Activated effector memory CD4-positive, alpha-beta T cell treated with anti-CD3 and anti-CD28 coated beads, Interleukin-2, amount 50 U/mL, for 16 hours (primary cell): Measurements from ENCODE around the gene PTPRN2.

ENCODE experiments used
- DNase-seq: peaks from one replicate; pipeline ENCODE4 v3.0.0-alpha.2; 2020

The PTPRN2 gene

DNA sequence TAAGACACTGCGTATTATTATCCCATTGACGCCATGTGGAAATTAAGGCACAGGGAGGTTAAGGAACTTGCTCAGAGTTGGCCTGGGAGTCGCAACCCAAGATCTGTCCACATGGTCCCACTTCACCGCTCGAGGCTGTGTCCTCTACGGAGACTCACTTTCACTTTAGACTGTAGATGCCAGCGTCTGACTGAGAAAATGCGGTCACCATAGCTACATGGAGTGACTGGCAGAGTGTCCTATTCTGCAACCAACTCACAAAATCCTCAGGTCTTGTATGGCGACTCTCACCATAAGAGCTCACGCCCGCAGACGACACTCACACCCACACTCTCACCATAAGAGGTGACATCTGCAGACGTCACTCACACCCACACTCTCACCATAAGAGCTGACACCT, 257.9 kb downstream of the PTPRN2 start:
- no peak for DNase-seq

- DNase-seq = no peak
These were observed 258.5 kb downstream of the PTPRN2 start for GRCh38 chr7:158329014-158329610.

- DNase-seq = no peak
These were observed 259.1 kb downstream of the PTPRN2 start for GRCh38 chr7:158328376-158329013.

- no peak for DNase-seq
These were observed 259.9 kb downstream of the PTPRN2 start for GRCh38 chr7:158327571-158328180.

GRCh38 chr7:158327012-158327411, 260.6 kb downstream of the PTPRN2 start:
- DNase-seq = no peak

GRCh38 chr7:158325530-158326381, 261.9 kb downstream of the PTPRN2 start:
- DNase-seq = no peak

- no peak for DNase-seq
These were observed 262.9 kb downstream of the PTPRN2 start for GRCh38 chr7:158324397-158325360.

GRCh38 chr7:158323741-158324396, 263.8 kb downstream of the PTPRN2 start:
- DNase-seq = no peak

GRCh38 chr7:158322616-158323530, 264.8 kb downstream of the PTPRN2 start:
- no peak for DNase-seq

GRCh38 chr7:158321936-158322615, 265.5 kb downstream of the PTPRN2 start:
- DNase-seq = no peak

DNA sequence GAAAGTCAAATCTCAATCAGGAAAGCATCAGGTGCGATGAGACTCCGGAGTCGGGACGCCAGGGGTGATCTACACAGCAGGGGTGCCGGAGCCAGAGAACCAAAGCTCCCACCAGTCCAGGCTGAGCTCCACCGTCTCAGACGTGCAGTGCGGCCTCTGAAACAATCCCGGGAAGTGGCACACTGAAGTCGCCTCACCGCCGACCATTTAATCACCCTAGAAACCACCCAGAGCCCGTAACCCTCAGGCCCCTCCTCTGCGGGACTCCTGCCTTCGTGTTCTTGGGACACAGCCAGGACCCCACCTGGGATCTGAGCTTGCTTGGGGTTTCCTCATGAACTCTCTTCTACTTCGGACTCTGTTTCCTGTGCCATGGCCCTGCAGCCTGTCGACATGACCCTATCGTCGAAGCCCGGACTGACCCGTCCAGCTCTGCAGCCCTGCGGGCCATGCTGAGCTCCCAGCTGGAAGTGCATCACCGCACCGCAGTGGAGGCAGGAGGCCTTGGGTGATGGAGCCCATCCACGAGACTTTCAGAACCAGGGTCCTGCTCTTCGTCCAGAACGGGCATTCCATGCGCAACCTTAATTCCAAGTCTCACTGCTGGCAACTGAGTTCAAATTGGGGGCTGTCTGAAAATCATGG, 266.4 kb downstream of the PTPRN2 start:
- no peak for DNase-seq

- DNase-seq = no peak
These were observed 267.3 kb downstream of the PTPRN2 start for GRCh38 chr7:158320328-158320727.

- DNase-seq = no peak
These were observed 269.1 kb downstream of the PTPRN2 start for GRCh38 chr7:158318511-158318913.

GRCh38 chr7:158317238-158318205, 270.1 kb downstream of the PTPRN2 start:
- no peak for DNase-seq

DNA sequence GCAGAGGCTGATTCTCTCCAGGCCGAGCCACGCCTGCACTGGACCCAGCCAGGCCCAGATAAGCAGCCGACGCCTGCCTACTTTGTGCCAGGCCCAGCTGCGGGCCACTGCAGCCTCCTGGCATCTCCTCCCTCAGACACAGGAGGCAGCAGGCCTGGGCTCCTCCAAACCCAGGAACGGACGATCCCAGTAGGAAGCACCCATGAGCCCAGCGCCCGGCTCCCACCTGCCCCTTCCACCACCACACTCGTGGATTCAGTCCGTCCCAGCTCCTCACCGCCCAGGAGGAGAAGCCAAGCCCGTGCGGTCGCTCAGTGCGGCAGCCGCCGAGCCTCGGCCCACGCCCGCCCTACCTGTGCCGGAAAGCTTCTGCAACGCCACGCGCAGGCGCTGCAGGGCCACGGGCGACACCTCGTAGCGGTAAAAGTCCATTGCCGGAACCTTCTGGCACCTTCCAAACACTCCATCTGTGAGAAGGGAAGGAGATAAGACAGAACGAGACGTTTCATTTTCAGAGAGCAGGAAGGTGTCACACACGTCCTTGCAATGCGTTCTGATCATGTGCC, 271.1 kb downstream of the PTPRN2 start:
- DNase-seq = no peak

DNA sequence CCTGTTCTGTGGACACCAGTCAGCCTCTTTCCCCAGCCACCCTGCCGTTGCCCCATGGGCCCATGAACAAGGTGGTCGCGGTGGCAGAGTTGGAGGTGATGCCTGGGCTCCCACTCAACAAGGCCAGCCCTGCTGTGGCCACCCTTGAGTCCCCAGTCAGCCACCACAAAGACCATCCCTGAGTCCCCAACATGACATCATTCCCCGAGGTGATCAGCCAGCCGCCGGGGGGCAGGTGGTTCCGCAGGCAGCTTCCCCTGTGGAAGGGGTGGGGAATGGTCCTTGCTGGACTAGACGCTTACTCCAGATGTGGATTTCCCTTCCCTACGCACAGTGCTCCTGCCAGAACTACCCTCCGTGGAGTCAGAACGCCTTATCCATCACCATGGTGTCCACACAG, 271.7 kb downstream of the PTPRN2 start:
- no peak for DNase-seq

DNA sequence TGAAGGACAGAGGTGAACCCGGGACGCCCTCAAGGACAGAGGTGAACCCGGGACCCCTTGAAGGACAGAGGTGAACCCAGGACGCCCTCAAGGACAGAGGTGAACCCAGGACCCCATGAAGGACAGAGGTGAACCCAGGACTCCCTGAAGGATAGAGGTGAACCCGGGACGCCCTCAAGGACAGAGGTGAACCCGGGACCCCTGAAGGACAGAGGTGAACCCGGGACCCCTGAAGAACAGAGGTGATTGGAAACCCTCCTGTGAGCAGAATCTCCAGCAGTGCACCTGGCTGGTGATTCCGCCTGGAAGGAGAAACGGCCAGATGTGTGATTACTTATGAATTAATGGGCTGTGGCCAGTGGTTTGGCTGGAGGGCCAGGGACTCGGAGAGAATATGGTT, 272.3 kb downstream of the PTPRN2 start:
- DNase-seq = no peak

DNA sequence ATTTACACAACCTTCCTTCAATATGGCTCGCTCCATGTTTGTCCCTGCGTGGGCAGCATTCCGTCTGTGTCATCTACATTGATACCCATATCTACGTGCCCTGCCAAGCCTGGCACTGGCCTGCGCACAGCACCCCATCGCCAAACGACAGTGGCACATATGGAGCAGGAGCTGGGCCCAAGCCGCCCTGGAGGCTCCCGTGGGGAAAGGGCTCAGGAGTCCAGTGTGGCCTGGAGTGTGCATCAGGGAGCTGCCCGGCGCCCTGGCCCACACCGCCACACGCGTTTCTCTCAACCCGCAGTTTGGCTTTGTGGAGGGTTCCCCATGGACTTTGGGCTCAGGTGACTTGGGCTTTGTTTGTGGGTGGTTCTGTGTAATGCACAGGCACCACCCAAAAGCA, 273.2 kb downstream of the PTPRN2 start:
- DNase-seq = no peak
